H9 (cell line): ENCODE measurements around the gene ABCC4. TPM values are rescaled to one million over a fixed set of nuclear protein-coding genes. Genes with fewer than 3 reads are reported as not detected.

ENCODE experiments used
- DNase-seq: peaks from one replicate; pipeline ENCODE4 v3.0.0-alpha.2; 2017
- H2AFZ ChIP-seq: one replicate; pipeline ENCODE4 v1.6.1; 2013; ENCODE audit warnings: mild to moderate bottlenecking, low read length, control low read depth, moderate library complexity
- H2AK5ac ChIP-seq: 2 replicates; pipeline ENCODE4 v1.6.1; 2013; ENCODE audit warnings: low read length, control low read depth, mixed read lengths; ENCODE audit not compliant: insufficient read length
- H2BK120ac ChIP-seq: one replicate; pipeline ENCODE4 v1.6.1; 2013; ENCODE audit warnings: low read depth, mild to moderate bottlenecking, low read length, control low read depth, inconsistent platforms; ENCODE audit not compliant: poor library complexity, severe bottlenecking
- H2BK12ac ChIP-seq: 2 replicates; pipeline ENCODE4 v1.6.1; 2013; ENCODE audit warnings: low read length, control low read depth, mixed read lengths, low read depth; ENCODE audit not compliant: insufficient read length
- H2BK15ac ChIP-seq: 2 replicates; pipeline ENCODE4 v1.6.1; 2013; ENCODE audit warnings: low read depth, low read length, control low read depth
- H2BK20ac ChIP-seq: one replicate; pipeline ENCODE4 v1.6.1; 2013; ENCODE audit warnings: low read depth, mild to moderate bottlenecking, low read length, control low read depth, inconsistent platforms; ENCODE audit not compliant: poor library complexity, severe bottlenecking
- H2BK5ac ChIP-seq: 2 replicates; pipeline ENCODE4 v1.6.1; 2013; ENCODE audit warnings: low read length, control low read depth, mixed read lengths; ENCODE audit not compliant: insufficient read length
- H3K14ac ChIP-seq: 2 replicates; pipeline ENCODE4 v1.6.1; 2013; ENCODE audit warnings: low read length, control low read depth; ENCODE audit not compliant: insufficient read depth
- H3K18ac ChIP-seq: 2 replicates; pipeline ENCODE4 v1.6.1; 2013; ENCODE audit warnings: low read depth, mild to moderate bottlenecking, mixed read lengths, low read length, control low read depth; ENCODE audit not compliant: insufficient read length
- H3K23ac ChIP-seq: 2 replicates; pipeline ENCODE4 v1.6.1; 2013; ENCODE audit warnings: low read length, control low read depth, mixed read lengths, low read depth; ENCODE audit not compliant: insufficient read length
- H3K23me2 ChIP-seq: 2 replicates; pipeline ENCODE4 v1.6.1; 2013; ENCODE audit warnings: low read depth, mild to moderate bottlenecking, mixed read lengths, low read length, control low read depth; ENCODE audit not compliant: insufficient read length, poor library complexity, severe bottlenecking
- H3K27ac ChIP-seq: 2 replicates; pipeline ENCODE4 v1.5.1; 2013; ENCODE audit warnings: low read length, control low read depth, mixed read lengths, low read depth; ENCODE audit not compliant: insufficient read length
- H3K27me3 ChIP-seq: 2 replicates; pipeline ENCODE4 v1.6.1; 2013; ENCODE audit warnings: low read length, control low read depth, inconsistent platforms; ENCODE audit not compliant: insufficient read depth
- H3K4ac ChIP-seq: 2 replicates; pipeline ENCODE4 v1.6.1; 2013; ENCODE audit warnings: low read depth, mild to moderate bottlenecking, control low read depth, inconsistent platforms, low read length, moderate library complexity
- H3K4me1 ChIP-seq: 2 replicates; pipeline ENCODE4 v1.6.1; 2013; ENCODE audit warnings: low read length, control low read depth, inconsistent platforms; ENCODE audit not compliant: insufficient read depth
- H3K4me2 ChIP-seq: 2 replicates; pipeline ENCODE4 v1.6.1; 2013; ENCODE audit warnings: low read length, control low read depth, mixed read lengths; ENCODE audit not compliant: insufficient read length, insufficient read depth
- H3K56ac ChIP-seq: 2 replicates; pipeline ENCODE4 v1.6.1; 2013; ENCODE audit warnings: low read depth, mild to moderate bottlenecking, mixed read lengths, low read length, control low read depth; ENCODE audit not compliant: insufficient read length
- H3K79me1 ChIP-seq: 2 replicates; pipeline ENCODE4 v1.6.1; 2013; ENCODE audit warnings: low read depth, mild to moderate bottlenecking, moderate library complexity, low read length, control low read depth, inconsistent platforms; ENCODE audit not compliant: insufficient read depth, poor library complexity, severe bottlenecking
- H3K79me2 ChIP-seq: 2 replicates; pipeline ENCODE4 v1.6.1; 2013; ENCODE audit warnings: low read length, control low read depth, inconsistent platforms; ENCODE audit not compliant: insufficient read depth
- H3K9ac ChIP-seq: 2 replicates; pipeline ENCODE4 v1.6.1; 2013; ENCODE audit warnings: low read length, control low read depth, mixed read lengths; ENCODE audit not compliant: insufficient read length; ENCODE audit errors: extremely low read depth
- H3K9me3 ChIP-seq: one replicate; pipeline ENCODE4 v1.6.1; 2013; ENCODE audit warnings: low read depth, low read length, inconsistent platforms; ENCODE audit not compliant: control insufficient read depth
- H3T11ph ChIP-seq: one replicate; pipeline ENCODE4 v1.6.1; 2013; ENCODE audit warnings: mild to moderate bottlenecking, low read length, control low read depth, inconsistent platforms
- H4K20me1 ChIP-seq: one replicate; pipeline ENCODE4 v1.6.1; 2013; ENCODE audit not compliant: control insufficient read depth, insufficient read length, insufficient read depth
- H4K5ac ChIP-seq: 2 replicates; pipeline ENCODE4 v1.6.1; 2013; ENCODE audit warnings: low read depth, mild to moderate bottlenecking, mixed read lengths, low read length, control low read depth; ENCODE audit not compliant: insufficient read length
- H4K8ac ChIP-seq: replicated peaks from 2 replicates; pipeline ENCODE4 v1.6.1; 2013; ENCODE audit warnings: low read length, control low read depth, mixed read lengths, low read depth; ENCODE audit not compliant: insufficient read length
- H4K91ac ChIP-seq: 2 replicates; pipeline ENCODE4 v1.6.1; 2013; ENCODE audit warnings: low read depth, mild to moderate bottlenecking, moderate library complexity, mixed read lengths, low read length, control low read depth; ENCODE audit not compliant: insufficient read length
- H3K27ac Mint-ChIP-seq, 3 experiments: 2 replicates in 2 of 3; 3 replicates in 1 of 3; pipeline ENCODE4 v1.8.0; 2020 to 2021; ENCODE audit warnings: mixed read lengths in 3 of 3, mild to moderate bottlenecking in 1 of 3, moderate library complexity in 1 of 3
- H3K27me3 Mint-ChIP-seq: 2 replicates; pipeline ENCODE4 v1.8.0; 2021; ENCODE audit warnings: low read depth, mild to moderate bottlenecking, moderate library complexity, mixed read lengths
- H3K36me3 Mint-ChIP-seq, 3 experiments: 2 replicates in 2 of 3; 3 replicates in 1 of 3; pipeline ENCODE4 v1.8.0; 2020 to 2021; ENCODE audit warnings: low read depth in 3 of 3, mixed read lengths in 3 of 3; ENCODE audit not compliant: insufficient read depth in 1 of 3
- H3K4me1 Mint-ChIP-seq, 2 experiments: 2 replicates each; pipeline ENCODE4 v1.8.0; 2020; ENCODE audit warnings: mixed read lengths in 2 of 2
- H3K4me3 Mint-ChIP-seq, 2 experiments: 2 replicates in 1 of 2; 3 replicates in 1 of 2; pipeline ENCODE4 v1.8.0; 2020 to 2021; ENCODE audit warnings: mild to moderate bottlenecking in 2 of 2, mixed read lengths in 2 of 2, moderate library complexity in 1 of 2
- H3K9me3 Mint-ChIP-seq, 2 experiments: 2 replicates in 1 of 2; 3 replicates in 1 of 2; pipeline ENCODE4 v1.8.0; 2020; ENCODE audit warnings: mild to moderate bottlenecking in 2 of 2, mixed read lengths in 2 of 2, moderate library complexity in 1 of 2
- total RNA-seq: library from RNA; stranded (reverse); gene quantifications from 2 replicates; pipeline ENCODE4 v1.2.1, GENCODE V29; 2021
- TF ChIP-seq, protein P1 (sequence below): fragments of 200-600 bp; sonication (generic); conservative IDR thresholded peaks from 3 replicates; pipeline ENCODE4 v1.8.0; 2021; ENCODE audit warnings: antibody characterized with exemption, mild to moderate bottlenecking

ABCC4 gene
- total RNA-seq, 1 experiment from 2014 or later = 5.9 TPM

DNA sequence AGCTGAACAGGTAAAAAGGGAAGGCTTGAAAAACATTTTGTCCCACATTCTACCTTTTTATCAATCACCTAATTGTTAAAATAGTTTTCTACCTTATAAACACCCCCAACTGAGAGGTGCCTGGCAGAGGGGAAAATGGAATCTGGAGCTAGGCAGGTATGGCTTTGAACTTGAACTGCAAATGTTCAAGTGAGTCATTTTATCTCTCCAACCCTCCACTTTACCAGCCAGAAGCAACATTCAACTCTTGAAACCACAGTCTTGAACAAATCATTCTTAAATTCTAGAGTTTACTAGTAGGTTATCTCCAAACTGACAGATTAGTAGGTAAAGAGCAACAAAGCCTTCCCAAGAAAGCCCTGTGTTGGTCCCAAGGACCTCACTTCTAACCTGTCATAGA, 116.9 kb downstream of the ABCC4 start:
- no peaks in the 10 kb centered on the region for H3K79me1 ChIP-seq
- TF ChIP-seq, protein P1, sequence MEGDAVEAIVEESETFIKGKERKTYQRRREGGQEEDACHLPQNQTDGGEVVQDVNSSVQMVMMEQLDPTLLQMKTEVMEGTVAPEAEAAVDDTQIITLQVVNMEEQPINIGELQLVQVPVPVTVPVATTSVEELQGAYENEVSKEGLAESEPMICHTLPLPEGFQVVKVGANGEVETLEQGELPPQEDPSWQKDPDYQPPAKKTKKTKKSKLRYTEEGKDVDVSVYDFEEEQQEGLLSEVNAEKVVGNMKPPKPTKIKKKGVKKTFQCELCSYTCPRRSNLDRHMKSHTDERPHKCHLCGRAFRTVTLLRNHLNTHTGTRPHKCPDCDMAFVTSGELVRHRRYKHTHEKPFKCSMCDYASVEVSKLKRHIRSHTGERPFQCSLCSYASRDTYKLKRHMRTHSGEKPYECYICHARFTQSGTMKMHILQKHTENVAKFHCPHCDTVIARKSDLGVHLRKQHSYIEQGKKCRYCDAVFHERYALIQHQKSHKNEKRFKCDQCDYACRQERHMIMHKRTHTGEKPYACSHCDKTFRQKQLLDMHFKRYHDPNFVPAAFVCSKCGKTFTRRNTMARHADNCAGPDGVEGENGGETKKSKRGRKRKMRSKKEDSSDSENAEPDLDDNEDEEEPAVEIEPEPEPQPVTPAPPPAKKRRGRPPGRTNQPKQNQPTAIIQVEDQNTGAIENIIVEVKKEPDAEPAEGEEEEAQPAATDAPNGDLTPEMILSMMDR = no peak
- no peak for DNase-seq
- H3K14ac ChIP-seq = no peak overlapping the region
- H3K9ac ChIP-seq = no peak overlapping the region
- no peaks in the 10 kb centered on the region for H4K20me1 ChIP-seq
- H3K23ac ChIP-seq = no peak overlapping the region
- no peak overlapping the region for H3K27ac Mint-ChIP-seq
- no peaks in the 10 kb centered on the region for H3K79me2 ChIP-seq
- H2BK5ac ChIP-seq = no peak overlapping the region
- H2BK15ac ChIP-seq = no peak overlapping the region
- no peak overlapping the region for H3K27ac ChIP-seq
- no peaks in the 10 kb centered on the region for H3K9me3 ChIP-seq
- no peaks in the 10 kb centered on the region for H3K27me3 ChIP-seq
- no peaks in the 10 kb centered on the region for H3K23me2 ChIP-seq
- no peak overlapping the region for H4K8ac ChIP-seq
- H3K27me3 Mint-ChIP-seq = no peaks in the 10 kb centered on the region
- no peak overlapping the region for H3K18ac ChIP-seq
- H3K9me3 Mint-ChIP-seq = no peaks in the 10 kb centered on the region
- H3K4me1 Mint-ChIP-seq = peaks cover 7 to 10% of the 10 kb centered on the region in 2 experiments; a peak in 2 of 4 replicates
- no peak overlapping the region for H2BK120ac ChIP-seq
- H3K4me2 ChIP-seq = no peak overlapping the region
- H3K4ac ChIP-seq = no peak overlapping the region
- no peak overlapping the region for H2AFZ ChIP-seq
- no peak overlapping the region for H3T11ph ChIP-seq
- H3K4me1 ChIP-seq = no peaks in the 10 kb centered on the region
- no peak overlapping the region for H4K5ac ChIP-seq
- H4K91ac ChIP-seq = no peak overlapping the region
- H2BK20ac ChIP-seq = no peak overlapping the region
- no peak overlapping the region for H3K56ac ChIP-seq
- no peak overlapping the region for H3K4me3 Mint-ChIP-seq
- H2BK12ac ChIP-seq = no peak overlapping the region
- no peak overlapping the region for H2AK5ac ChIP-seq
- no peaks in the 10 kb centered on the region for H3K36me3 Mint-ChIP-seq
